Ureter (tissue), 1 donor: ENCODE measurements around the gene GABRB1. TPM values are rescaled to one million over a fixed set of nuclear protein-coding genes. Genes with fewer than 3 reads are reported as not detected.

Source experiments
- DNase-seq: peaks from one replicate; pipeline ENCODE4 v3.0.0-alpha.2; 2020; ENCODE audit warnings: low spot score
- total RNA-seq: library from RNA; stranded (reverse); gene quantifications from one replicate; pipeline ENCODE4 v1.2.4, GENCODE V29; 2023
- donor health status: DM: yes; HTN: yes; CAD: no.

The GABRB1 gene
- total RNA-seq, 1 donor from 2014 or later = not detected

DNA sequence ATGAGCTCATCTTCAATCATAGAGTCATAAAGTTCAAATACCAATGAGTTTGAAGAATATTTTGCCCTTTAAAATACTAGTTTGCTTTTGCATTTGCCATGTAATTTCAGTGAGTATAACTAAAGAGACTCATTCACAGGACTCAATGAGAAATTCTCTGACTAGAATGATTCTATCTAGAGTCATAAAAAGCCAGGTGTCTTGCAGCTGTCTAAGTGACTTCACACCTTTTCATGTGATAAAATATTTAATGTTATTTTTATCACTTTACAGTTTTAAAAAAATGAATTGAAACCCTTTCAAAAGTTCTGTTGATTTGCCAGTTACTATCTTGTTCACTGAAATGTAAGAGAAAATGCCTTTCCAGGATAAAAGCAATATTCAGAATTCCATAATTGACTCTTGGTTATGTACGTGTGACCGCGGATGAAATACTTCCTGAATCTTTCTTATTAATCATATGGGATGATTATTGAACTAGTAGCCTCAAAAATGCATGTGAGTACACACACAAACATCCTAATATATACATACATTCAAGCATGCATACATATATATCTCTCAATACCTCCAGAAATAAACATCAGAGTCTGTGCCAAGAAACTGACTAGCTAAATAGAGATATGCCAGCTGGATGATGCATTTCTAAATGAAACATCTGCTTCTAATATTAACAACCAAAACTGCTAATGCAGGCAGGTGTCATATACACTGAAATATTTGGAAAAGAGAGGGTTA lies 87.0 kb downstream of the GABRB1 start:
- DNase-seq = no peak

DNA sequence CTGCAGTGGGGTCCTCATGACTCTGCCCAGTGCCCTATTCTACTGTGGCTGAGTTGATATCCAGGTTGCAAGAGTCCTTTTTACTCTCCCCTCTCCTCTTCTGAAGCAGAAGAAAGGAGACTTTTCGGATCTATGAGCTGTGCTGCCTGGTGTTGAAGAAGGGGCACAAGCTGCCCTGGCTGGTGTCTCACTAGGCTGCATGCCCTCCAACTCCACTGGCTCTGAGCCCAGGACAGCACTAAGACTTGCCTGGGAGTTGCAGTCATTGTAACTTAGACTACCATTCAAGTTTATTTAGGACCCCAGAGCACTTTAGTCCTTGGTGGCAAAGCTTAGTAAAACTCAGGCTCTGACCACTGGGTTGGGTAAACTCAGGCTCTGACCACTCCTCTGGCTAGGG lies 89.4 kb downstream of the GABRB1 start:
- no peak for DNase-seq

DNA sequence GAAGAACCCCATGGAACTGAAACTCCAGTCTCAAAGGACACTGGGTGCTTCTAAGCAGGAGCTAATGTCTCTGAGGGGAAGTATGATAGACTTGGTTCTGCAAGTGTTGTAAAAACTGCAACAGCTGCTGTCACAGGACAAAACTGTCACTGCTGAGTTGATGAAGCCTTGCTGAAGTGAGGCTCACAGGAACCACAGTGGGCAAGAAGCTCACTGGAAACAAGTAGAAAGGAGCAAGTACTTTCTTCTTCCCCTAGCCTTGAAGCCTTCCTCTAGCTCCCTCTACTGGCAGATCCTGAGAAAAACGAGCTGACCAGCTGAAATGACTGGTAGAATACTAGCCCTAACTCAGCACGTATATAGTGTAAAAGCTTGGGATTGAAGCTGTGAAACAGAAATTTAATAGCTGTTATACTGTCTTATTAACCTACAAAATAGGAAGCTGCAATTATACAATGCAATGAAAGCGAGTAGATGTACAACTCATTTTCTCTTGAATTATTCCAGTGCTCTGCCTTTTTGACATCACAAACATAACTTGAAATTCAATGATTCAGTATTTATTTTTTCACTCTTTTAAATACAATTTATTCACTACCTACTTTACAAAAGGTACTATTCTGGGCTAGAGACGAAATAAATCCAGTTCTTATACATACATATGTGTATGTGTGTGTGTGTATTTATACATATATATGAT lies 91.4 kb downstream of the GABRB1 start:
- peak; percentile 59 for DNase-seq

DNA sequence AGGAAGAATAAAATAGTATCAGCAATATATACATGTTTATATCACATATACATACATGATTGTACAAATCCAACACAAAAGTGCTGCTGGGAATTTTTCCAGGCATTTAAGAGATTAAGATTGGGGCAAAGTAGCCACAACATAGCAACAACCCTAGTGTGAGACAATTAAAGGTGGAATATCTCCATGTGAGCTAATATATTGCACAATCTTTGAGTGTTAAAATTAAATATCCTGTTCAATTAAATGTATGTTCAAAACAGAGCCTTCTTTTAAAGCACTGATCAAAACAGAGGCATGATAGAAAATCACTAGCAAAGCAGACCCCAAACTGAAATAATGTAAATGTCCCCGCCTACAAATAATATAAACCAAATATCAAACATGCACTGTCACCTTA lies 97.6 kb downstream of the GABRB1 start:
- DNase-seq = no peak

DNA sequence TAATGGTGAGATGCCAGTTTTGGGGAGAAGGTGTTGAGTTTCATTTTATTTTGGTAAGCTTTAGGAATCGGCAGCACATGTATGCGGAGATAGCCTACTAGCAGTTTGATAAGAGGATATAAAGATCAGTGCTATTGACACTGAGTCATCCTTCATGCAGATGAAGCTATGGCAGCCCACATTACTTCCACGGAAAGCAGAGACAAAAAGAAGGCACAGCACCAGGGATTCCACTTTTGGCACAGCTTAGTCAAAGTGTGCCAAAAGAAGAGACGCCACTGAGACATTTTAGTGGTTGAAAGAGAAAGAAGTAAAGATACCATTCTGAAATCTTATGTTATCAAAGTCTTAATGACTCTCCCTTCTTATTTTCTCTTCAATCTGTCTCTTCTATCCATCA lies 103.8 kb downstream of the GABRB1 start:
- DNase-seq = no peak

DNA sequence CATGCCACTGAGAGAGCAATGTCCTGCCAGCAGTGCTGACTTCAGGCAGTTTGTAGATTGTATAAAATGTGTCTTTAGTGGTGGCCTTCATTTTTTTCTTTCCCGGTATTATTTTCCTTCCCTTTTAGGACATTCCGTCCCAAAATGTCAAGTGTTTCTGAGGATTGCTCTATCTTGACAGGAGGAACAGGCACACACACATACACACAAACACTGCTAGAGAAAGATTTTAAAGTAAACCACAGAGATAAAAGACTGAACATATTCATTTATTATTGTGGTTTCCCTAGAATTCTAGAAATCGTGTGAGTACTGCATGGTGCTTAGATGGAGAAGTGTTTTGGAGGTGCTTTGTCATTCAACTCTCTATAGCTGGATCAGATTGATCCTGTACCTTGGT lies 111.9 kb downstream of the GABRB1 start:
- DNase-seq = no peak

DNA sequence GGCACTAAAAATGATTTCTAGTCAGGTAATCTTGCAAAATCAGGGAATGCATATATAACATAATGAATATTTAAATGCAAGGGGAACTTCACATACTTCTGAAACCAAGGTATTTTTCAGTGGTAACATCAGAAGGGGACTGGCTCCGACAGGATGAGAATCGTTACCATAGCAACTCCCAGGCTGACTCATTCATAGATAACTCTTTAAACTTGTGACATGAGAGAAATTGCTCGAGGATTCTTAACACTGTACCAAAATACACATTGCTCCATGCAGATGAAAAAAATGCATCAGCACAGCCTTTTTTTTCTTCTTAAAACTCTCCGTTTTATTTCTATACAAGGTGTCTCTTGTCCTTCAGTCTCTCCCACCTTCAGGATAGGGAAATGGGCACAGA lies 114.3 kb downstream of the GABRB1 start:
- DNase-seq = no peak

DNA sequence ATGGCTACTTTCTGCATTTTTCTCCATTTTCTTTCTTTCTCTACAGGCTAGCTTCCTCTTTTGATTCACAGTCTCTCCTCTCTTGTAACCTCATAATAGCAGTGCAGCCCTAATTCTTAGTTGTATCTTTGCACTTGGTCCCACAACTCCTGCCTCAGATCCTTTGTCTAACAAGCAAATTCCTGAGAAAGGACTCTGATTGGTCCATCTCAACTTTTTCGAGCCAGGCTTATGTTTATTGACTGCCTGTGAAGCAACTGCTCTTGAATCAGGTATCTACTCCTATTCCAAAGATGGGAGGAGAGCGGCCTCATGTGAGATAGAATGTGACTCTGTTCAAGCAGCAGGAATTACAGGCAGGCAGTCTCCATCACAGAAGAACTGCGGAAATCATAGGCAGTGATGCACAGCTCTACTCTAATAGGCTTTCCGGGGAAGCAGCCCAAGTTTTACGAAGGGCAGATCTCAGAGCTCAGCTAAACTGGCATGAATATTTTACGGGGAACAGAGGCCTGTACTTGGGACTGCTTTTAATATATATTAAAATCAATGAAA lies 123.5 kb downstream of the GABRB1 start:
- DNase-seq = no peak

DNA sequence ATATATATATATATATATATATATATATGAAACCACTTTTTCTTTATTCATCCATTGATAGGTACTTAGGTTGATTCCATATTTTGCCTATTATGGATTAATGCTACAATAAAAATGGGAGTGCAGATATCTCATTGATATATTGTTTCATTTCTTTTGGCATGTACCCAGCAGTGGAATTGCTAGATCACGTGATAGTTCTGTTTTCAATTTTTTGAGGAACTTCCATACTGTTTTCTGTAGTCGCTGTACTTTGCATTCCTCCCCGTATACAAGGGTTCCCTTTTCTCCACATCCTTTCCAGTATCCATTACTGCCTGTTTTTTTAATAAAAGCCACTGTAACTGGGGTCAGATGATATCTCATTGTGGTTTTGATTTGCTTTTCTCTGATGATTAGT lies 124.6 kb downstream of the GABRB1 start:
- DNase-seq = no peak

DNA sequence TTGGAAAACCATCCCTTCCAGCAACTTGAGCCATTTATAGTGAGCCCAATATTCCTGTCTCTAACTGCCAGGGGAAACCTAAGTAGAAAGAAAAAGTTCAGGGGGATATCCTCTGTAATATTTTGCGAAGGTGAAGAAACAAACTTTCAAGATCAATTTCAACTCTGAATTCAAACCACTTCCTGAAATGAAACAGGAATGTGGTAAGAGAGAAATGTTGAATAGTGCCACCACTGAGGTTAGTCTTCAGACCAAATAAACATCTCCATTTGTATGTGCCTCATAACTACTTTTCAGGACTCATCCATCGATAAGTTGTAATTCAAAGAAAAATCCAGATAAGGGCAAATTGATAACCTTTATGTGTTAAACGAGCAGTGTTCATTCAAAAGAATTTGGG lies 128.7 kb downstream of the GABRB1 start:
- no peak for DNase-seq

DNA sequence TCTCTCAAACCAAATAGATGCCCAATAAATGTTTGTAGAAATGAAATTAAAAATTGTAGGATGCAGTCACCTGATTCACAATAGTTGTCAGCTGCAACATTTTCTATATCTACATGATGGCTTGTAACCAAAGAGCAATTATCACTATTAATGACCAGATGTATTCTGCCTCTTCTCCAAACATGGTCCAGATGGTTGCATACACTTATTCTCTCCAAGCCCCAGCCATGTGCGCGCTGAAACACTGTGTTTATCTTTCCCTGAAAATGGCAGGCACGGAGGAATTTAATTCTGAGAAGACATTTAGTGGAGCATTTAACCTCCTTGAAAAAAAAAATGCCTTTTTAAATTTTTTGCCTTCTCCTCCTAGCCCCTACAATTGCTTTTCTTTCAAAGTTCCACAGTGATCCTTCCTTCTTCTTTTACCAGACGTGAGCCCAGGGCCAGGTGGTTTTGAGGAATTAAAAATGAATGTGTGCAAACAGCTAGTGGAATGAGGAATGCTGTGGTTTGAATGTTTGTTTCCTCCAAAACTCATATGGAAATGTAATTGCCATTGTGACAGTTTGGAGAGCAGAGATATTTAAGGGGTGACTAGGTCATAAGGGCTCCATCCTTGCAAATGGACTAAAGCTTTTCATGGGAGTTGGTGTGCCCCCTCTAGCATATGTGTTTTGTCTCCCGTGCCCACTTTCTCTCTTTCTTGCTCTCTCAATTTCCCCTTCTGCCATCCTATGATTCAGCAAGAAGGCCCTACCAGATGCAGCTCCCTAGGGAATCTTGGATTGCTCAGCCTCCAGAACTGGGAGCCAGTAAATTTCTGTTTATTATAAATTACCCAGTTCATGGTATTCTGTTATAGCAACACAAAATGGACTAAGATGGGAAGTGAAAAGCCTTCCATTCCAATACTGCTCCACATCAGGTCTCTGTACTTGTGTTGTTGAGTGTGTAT lies 136.0 kb downstream of the GABRB1 start:
- no peak for DNase-seq

DNA sequence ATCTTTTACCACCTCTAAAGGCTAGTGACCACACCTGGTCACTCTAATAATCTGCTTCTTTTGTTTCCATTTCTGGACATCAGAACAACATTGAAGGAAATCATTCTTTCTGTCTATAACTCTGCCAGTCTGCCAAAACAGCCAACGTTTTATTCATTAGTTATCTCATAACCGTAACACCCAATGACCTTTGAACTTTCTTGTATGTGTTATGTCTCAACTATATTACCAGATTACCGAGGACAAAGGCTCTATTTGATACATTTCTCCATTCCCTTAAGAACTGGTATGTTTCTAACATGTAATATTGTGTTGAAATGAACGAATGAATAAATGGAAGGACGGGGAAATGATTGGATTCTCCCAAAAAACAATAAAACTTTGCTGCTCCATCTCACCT lies 152.7 kb downstream of the GABRB1 start:
- no peak for DNase-seq

DNA sequence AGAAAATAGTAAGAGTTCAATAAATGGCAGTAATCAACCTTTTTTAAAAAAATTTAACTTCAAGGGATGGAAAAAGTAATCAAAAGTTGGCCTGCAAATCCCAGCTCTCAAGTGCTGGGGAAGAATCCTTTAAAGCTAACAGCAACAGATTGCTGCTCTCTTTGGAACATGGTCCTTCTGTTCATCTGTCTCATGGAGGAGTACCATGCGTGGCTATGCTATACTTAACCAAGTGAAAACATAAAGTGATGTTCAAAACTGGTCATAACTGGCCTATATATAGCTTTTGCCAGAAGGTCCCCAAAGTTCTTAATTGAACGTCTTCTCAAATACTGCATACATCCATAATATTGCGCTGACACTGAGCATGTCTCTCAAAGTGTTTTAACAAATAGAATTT lies 154.4 kb downstream of the GABRB1 start:
- no peak for DNase-seq

DNA sequence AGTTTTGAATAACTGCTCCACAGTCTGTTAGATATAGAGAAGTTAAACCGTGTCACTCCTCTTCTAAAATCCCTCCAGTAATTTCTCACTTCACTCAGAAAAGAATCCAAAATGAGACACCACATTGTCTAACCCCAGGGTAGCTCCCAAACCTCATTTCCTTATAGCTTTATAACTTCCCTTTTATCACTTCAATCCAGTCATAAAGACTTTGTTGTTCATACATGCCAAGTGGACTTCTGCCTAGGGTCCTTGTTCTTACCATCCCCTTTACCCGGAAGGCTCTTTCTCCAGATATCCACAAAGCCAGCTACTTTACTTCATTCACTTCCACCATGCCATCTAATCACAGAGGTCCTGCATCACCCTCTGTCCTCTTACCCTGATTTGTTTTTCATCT lies 156.2 kb downstream of the GABRB1 start:
- no peak for DNase-seq

DNA sequence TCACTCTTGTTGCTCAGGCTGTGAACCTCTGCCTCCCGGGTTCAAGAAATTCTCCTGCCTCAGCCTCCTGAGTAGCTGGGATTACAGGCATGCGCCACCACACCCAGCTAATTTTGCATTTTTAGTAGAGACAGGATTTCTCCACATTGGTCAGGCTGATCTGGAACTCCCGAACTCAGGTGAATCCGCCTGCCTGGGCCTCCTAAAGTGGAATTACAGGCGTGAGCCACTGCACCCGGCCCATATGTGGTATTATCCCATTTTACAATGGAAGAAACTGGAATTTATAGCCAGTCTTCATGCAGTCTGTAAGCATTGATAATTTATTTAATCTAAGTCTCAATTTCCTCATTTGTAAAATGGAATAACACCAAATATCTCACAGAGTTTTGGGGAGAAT lies 161.8 kb downstream of the GABRB1 start:
- DNase-seq = no peak

DNA sequence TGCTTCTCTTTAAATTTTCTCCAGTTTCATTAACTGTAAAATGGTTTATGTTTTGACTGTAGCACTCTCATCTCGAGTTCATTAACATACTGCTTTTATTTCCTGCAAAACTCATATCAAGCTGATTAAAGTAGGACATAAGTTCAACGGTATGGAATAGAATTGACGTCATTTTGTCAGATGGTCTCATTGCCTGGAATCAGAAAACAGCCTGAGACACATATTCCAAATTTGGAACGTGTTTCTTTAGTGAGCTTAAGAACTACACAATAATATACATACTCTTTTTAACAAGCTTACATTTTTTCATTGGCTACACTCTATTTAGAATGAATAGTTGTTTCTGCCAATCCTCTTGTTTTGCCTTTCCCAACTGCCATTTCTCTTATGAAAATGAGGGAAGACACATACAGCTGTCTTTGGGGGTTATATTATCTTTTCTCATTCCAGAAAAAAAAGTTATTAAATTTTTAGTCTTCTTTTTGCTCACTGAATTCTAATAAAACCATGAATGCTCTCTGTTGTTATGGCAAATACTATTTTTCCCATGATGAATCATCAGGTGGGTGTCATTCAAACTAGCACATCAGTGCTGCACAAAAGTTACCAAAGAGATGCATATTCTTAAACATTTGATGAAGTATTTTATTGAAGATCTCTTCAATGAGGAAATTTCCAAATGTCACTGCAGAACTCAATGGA lies 162.8 kb downstream of the GABRB1 start:
- DNase-seq = no peak

DNA sequence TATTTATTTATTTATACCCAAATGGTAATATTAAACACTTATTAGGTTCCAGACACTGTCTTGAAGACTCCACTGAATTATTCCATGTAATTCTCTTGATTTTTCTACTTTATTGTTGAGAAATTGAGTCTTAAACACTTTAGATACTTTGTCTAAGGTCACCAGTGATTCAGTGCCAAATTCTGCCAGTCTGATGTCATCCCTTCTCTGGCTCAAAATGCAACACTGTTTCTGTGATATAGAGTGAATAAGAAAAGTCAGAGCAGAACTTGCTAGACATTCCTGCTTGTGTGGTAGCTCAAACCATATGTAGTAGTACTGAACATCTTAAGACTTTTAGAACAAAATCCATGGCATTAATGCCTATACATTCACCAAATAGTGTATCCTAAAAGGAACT lies 164.3 kb downstream of the GABRB1 start:
- no peak for DNase-seq

DNA sequence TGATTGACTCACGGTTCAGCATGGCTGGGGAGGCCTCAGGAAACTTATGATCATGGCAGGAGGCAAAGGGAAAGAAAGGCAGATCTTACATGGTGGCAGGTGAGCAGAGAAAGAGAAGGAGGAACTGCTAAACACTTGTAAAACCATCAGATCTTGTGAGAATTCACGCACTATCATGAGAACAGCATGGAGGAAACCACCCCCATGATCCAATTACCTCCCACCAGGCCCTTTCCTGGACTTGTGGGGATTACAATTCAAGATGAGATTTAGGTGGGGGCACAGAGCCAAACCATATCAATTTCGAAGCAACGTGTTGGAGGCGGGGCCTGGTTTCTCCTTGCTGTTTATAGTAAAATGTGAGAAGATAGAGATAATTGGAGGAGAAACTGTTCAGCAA lies 167.4 kb downstream of the GABRB1 start:
- no peak for DNase-seq

DNA sequence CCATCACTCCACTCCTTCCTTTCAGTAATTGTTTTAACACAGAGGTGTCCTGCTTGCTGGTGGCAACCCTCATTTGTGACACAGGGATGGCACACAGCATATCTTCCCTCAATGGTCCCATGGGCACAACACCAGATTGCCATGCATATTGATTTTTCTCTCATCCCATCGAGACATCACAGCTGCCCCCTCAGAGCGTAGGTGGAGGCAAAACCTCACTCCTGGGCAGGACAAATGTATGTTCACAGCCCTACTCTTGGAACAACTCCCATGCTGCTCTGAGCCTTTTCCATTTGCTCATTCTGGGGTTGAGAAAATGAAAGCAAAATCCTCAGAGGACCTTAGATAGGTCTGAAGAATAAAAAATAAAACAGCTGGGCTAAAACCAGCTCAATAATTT lies 172.2 kb downstream of the GABRB1 start:
- DNase-seq = no peak

DNA sequence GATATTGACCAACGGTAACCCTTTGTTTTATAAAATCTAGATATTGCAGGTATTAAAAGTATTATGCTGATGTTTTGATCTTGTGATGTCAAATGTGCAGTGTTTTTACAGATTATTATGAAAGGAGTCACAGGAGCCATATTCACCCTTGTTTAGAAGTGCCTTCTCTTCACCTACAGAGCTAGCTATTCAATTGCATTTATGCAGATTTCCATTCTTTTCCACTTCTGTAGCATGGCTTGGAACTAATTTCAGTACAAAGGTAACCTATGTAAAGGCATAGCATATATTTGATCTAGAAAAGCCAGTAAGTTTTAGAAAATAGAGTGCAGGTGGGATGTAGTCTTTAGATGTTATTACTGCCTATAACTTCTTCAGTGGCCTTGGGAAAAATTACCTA lies 176.2 kb downstream of the GABRB1 start:
- DNase-seq = no peak

DNA sequence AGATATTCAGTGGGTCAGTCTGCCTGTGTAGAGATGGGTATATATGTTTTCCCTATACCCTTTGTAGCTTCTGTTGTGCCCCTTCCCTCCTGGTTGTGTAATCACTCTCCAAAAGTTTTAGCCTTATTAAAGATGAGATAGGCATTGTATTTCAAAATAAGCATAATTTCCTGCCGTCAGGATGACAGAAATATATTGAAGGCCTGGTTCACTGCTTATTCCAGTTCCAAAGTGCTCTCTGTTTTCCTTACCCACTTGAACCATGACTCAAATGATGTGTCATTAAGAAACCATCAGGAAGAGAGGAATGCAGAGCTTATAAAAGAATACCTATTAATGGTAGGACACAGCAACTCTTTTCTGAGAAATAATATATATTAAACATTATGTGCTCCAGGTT lies 178.5 kb downstream of the GABRB1 start:
- DNase-seq = no peak

DNA sequence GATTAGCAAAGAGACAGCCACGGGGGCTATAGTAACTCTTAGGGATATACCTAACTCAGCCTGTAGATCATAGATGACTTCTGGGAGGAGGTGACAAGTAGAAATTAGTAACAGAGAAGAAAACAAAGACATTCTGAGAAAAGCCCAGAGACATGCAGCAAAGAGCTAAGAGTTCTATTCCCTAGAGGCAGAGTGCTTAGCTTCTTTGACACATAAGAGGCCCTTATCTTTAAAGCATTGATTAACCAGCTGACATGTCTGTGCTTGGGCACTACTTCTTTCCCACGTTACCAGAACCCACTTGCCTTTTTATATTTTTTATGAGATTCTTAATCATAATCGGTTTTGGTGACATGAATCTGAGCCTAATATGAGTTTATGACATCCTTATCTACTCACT lies 179.5 kb downstream of the GABRB1 start:
- DNase-seq = no peak
